GM12875 (cell line): Measurements from ENCODE around the gene DMRT1.

Experiments used
- H3K4me3 ChIP-seq: one replicate; pipeline ENCODE4 v1.5.1; 2011; ENCODE audit warnings: low read depth, low read length, control low read depth
- CTCF ChIP-seq: IDR thresholded peaks from 2 replicates; pipeline ENCODE4 v1.5.1; 2011; ENCODE audit warnings: low read depth, mild to moderate bottlenecking, control low read depth, inconsistent platforms, low read length, moderate library complexity, borderline replicate concordance; ENCODE audit not compliant: insufficient read depth

DMRT1 gene

GRCh38 chr9:840343-840742, 1.2 kb upstream of the DMRT1 start:
- no peak overlapping the region for H3K4me3 ChIP-seq
- no peak for TF ChIP-seq CTCF

- H3K4me3 ChIP-seq, result no peak overlapping the region
- TF ChIP-seq CTCF, result no peak
These were observed 1.3 kb downstream of the DMRT1 start for GRCh38 chr9:842635-843426.

GRCh38 chr9:843427-843785, 1.9 kb downstream of the DMRT1 start:
- no peak for TF ChIP-seq CTCF
- H3K4me3 ChIP-seq, result no peak overlapping the region

GRCh38 chr9:846852-847251, 5.4 kb downstream of the DMRT1 start:
- no peak overlapping the region for H3K4me3 ChIP-seq
- TF ChIP-seq CTCF, result no peak

GRCh38 chr9:847505-847904, 6.0 kb downstream of the DMRT1 start:
- no peak for TF ChIP-seq CTCF
- H3K4me3 ChIP-seq, result no peak overlapping the region

- no peak for TF ChIP-seq CTCF
- no peak overlapping the region for H3K4me3 ChIP-seq
These were observed 7.9 kb downstream of the DMRT1 start for GRCh38 chr9:849431-849830.

GRCh38 chr9:852539-852938, 11.0 kb downstream of the DMRT1 start:
- no peak overlapping the region for H3K4me3 ChIP-seq
- no peak for TF ChIP-seq CTCF
